Uterus (tissue), 2 donors: Measurements from ENCODE around the gene NOL6.

Source experiments
- POLR2A ChIP-seq, 2 donors: fragments of 450-650 bp; IDR thresholded peaks; one replicate each; pipeline ENCODE4 v1.6.1; 2016; ENCODE audit warnings: antibody characterized with exemption in 2 of 2, mild to moderate bottlenecking in 1 of 2, moderate library complexity in 1 of 2
- TF ChIP-seq, protein P1 (sequence below), 4 experiments: fragments of 200-600 bp in 2 of 4; fragments of 450-650 bp in 2 of 4; sonication (generic) in 2 of 4; IDR thresholded peaks; one replicate each; pipeline ENCODE4 v1.5.1; 2016 to 2019; ENCODE audit warnings: antibody characterized with exemption in 4 of 4, mild to moderate bottlenecking in 2 of 4, moderate library complexity in 1 of 4

DNA sequence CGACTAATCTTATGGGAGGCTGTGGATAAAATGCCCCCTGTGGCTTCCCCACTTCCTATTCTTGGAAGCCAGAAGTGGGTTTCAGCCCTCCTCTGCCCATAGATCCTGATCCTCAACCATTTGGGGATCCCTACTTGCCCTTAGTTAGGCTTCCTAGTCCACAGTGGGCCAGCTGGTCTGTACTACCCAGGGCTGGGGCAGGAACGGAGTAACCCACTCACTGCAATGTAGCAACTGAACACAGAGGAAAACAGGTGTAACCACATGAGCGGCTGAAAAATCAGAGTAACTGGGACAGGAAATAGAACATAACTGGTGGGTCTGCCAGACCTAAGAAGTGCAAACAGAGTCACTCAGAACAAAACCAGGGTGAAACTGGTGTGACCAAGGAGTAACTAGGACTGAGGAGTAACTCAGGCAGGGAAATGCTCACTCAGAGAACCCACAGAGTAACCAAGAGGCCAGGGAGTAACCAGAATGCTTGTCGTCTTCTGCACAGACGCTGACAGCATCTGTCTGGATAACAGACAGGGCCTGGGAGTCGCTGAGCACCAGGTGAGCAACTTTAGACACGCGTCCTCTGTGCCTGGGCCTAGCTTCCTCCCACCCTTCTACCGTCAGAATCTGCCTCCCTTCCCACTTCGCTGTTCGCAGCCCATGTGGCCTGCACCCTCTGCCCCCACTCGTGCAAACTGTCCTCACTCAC is 27.3 kb downstream of the NOL6 start:
- TF ChIP-seq, protein P1, sequence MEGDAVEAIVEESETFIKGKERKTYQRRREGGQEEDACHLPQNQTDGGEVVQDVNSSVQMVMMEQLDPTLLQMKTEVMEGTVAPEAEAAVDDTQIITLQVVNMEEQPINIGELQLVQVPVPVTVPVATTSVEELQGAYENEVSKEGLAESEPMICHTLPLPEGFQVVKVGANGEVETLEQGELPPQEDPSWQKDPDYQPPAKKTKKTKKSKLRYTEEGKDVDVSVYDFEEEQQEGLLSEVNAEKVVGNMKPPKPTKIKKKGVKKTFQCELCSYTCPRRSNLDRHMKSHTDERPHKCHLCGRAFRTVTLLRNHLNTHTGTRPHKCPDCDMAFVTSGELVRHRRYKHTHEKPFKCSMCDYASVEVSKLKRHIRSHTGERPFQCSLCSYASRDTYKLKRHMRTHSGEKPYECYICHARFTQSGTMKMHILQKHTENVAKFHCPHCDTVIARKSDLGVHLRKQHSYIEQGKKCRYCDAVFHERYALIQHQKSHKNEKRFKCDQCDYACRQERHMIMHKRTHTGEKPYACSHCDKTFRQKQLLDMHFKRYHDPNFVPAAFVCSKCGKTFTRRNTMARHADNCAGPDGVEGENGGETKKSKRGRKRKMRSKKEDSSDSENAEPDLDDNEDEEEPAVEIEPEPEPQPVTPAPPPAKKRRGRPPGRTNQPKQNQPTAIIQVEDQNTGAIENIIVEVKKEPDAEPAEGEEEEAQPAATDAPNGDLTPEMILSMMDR (IDR thresholded peaks at IDR 0.05), result no peak
- TF ChIP-seq POLR2A (IDR thresholded peaks at IDR 0.05), result no peak
